ENCODE data around the gene HTRA1.

DNA sequence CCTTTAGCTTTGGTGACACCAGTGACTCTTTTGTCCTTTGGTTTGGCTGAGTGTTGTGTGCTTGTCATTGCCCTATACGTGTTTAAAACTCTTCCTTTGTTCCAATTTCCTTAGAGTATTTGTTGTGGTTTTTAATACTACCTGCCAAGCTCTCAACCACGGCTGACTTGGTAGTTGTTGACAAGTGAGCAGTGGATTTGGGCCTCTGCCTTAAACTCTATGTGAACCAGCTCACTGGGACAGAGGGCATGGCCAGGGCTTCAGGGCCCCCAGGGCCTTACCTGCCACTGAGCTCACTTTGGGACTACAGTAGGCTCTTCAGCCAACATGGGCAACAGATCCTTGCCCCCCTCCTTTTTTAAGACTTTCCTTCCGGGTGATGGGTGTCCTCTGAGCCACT, 89.6 kb downstream of the HTRA1 start:
- TF ChIP-seq, protein P1, sequence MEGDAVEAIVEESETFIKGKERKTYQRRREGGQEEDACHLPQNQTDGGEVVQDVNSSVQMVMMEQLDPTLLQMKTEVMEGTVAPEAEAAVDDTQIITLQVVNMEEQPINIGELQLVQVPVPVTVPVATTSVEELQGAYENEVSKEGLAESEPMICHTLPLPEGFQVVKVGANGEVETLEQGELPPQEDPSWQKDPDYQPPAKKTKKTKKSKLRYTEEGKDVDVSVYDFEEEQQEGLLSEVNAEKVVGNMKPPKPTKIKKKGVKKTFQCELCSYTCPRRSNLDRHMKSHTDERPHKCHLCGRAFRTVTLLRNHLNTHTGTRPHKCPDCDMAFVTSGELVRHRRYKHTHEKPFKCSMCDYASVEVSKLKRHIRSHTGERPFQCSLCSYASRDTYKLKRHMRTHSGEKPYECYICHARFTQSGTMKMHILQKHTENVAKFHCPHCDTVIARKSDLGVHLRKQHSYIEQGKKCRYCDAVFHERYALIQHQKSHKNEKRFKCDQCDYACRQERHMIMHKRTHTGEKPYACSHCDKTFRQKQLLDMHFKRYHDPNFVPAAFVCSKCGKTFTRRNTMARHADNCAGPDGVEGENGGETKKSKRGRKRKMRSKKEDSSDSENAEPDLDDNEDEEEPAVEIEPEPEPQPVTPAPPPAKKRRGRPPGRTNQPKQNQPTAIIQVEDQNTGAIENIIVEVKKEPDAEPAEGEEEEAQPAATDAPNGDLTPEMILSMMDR (conservative IDR thresholded peaks at IDR 0.05; ENCODE audit: low read depth, low read length): no peak
- TF ChIP-seq POLR2A (IDR thresholded peaks at IDR 0.05; ENCODE audit: low read depth, low read length): no peak
- TF ChIP-seq SMC3 (IDR thresholded peaks at IDR 0.05; ENCODE audit: low read depth, low read length): no peak
- no peak for TF ChIP-seq MAFK (IDR thresholded peaks at IDR 0.05; ENCODE audit: low read depth, low read length)
- no peak for TF ChIP-seq MXI1 (IDR thresholded peaks at IDR 0.05; ENCODE audit: borderline replicate concordance, low read depth, low read length)
- no peak for TF ChIP-seq ELK1 (IDR thresholded peaks at IDR 0.05; ENCODE audit: borderline replicate concordance, low read depth, low read length)
- TF ChIP-seq, protein P2, sequence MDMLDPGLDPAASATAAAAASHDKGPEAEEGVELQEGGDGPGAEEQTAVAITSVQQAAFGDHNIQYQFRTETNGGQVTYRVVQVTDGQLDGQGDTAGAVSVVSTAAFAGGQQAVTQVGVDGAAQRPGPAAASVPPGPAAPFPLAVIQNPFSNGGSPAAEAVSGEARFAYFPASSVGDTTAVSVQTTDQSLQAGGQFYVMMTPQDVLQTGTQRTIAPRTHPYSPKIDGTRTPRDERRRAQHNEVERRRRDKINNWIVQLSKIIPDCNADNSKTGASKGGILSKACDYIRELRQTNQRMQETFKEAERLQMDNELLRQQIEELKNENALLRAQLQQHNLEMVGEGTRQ (IDR thresholded peaks at IDR 0.05; ENCODE audit: low read depth, low read length): no peak

Data from IMR-90 (cell line).